K562 (cell line): ENCODE data around the gene MEX3D. TPM values are rescaled to one million over a fixed set of nuclear protein-coding genes. Genes with fewer than 3 reads are reported as not detected.

Experiments used
- CEBPG ChIP-seq, 3 experiments: fragments of 200-800 bp in 1 of 3; sonication (Bioruptor generic) in 1 of 3; sonication (generic) in 1 of 3; formaldehyde crosslinking in 1 of 3; IDR thresholded peaks in 2 of 3; conservative IDR thresholded peaks in 1 of 3; 2 replicates each; pipeline versions ENCODE4 v1.6.1 to v1.8.0; 2016 to 2022; ENCODE audit warnings: missing compliant biosample characterization in 2 of 3, missing genetic modification characterization in 2 of 3, mild to moderate bottlenecking in 1 of 3, missing genetic modification reagents in 1 of 3
- OTX1 ChIP-seq: fragments of 450-650 bp; formaldehyde crosslinking; IDR thresholded peaks from 2 replicates; pipeline ENCODE4 v1.4.0; 2022; ENCODE audit warnings: mild to moderate bottlenecking
- POLR2H ChIP-seq: IDR thresholded peaks from 2 replicates; pipeline ENCODE4 v1.6.1; 2016; ENCODE audit warnings: missing genetic modification characterization, low read depth, mild to moderate bottlenecking, control low read depth, missing compliant biosample characterization, moderate library complexity
- ZNF57 ChIP-seq: fragments of 450-650 bp; formaldehyde crosslinking; IDR thresholded peaks from 2 replicates; pipeline ENCODE4 v1.4.0; 2020; ENCODE audit warnings: mild to moderate bottlenecking, moderate library complexity
- ZNF79 ChIP-seq: fragments of 250-450 bp; sonication (Bioruptor Pico); IDR thresholded peaks from 2 replicates; pipeline ENCODE4 v1.4.0; 2020; ENCODE audit warnings: low read depth, mild to moderate bottlenecking, moderate library complexity
- polyA plus RNA-seq, 8 experiments: library from polyadenylated mRNA; depleted of rRNA in 4 of 8; stranded (reverse) in 5 of 8; unstranded in 3 of 8; fragments of >200 nt; fragmentation: Nextera tagmentation in 2 of 8; fragmentation: Illumina TruSeq in 1 of 8; extraction: Ambion mirVana in 2 of 8; extraction: Trizol in 1 of 8; gene quantifications; 2 replicates each; pipeline versions ENCODE4 v1.2.1 to v1.2.3, GENCODE V29; 2011 to 2014; ENCODE audit warnings: inconsistent platforms in 1 of 8, missing spikeins in 1 of 8
- total RNA-seq, 7 experiments: library from RNA; depleted of rRNA in 6 of 7; stranded (reverse); fragments of >200 nt in 6 of 7; fragmentation: Illumina TruSeq in 2 of 7; extraction: Trizol in 2 of 7; gene quantifications; 2 replicates each; pipeline versions ENCODE4 v1.2.1 to v1.2.3, GENCODE V29; 2011 to 2021; ENCODE audit warnings: low replicate concordance in 1 of 7
- TF ChIP-seq, protein P1 (sequence below), 2 experiments: fragments of 450-650 bp in 1 of 2; sonication (generic) in 1 of 2; formaldehyde crosslinking in 1 of 2; IDR thresholded peaks; 2 replicates each; pipeline versions ENCODE4 v1.7.1 to v1.9.0; 2016 to 2022; ENCODE audit warnings: inconsistent platforms in 1 of 2, mild to moderate bottlenecking in 1 of 2, missing genetic modification reagents in 1 of 2
- TF ChIP-seq, protein P2 (sequence below): fragments of 450-650 bp; formaldehyde crosslinking; IDR thresholded peaks from 2 replicates; pipeline ENCODE4 v1.4.0; 2020; ENCODE audit warnings: mild to moderate bottlenecking, moderate library complexity
- TF ChIP-seq, protein P3 (sequence below), 2 experiments: fragments of 450-650 bp; IDR thresholded peaks; 2 replicates each; pipeline ENCODE4 v1.6.1; 2016
- TF ChIP-seq, protein P4 (sequence below): fragments of 250-450 bp; sonication (Bioruptor Pico); IDR thresholded peaks from 2 replicates; pipeline ENCODE4 v1.5.0; 2021; ENCODE audit warnings: mild to moderate bottlenecking, moderate library complexity

The MEX3D gene
- total and polyA plus RNA-seq, 9 of the 15 experiments (the other 6 are each of a cell fraction or from before 2014, with no cell fraction given): 1.7 to 39.3 (median 5.7) TPM

DNA sequence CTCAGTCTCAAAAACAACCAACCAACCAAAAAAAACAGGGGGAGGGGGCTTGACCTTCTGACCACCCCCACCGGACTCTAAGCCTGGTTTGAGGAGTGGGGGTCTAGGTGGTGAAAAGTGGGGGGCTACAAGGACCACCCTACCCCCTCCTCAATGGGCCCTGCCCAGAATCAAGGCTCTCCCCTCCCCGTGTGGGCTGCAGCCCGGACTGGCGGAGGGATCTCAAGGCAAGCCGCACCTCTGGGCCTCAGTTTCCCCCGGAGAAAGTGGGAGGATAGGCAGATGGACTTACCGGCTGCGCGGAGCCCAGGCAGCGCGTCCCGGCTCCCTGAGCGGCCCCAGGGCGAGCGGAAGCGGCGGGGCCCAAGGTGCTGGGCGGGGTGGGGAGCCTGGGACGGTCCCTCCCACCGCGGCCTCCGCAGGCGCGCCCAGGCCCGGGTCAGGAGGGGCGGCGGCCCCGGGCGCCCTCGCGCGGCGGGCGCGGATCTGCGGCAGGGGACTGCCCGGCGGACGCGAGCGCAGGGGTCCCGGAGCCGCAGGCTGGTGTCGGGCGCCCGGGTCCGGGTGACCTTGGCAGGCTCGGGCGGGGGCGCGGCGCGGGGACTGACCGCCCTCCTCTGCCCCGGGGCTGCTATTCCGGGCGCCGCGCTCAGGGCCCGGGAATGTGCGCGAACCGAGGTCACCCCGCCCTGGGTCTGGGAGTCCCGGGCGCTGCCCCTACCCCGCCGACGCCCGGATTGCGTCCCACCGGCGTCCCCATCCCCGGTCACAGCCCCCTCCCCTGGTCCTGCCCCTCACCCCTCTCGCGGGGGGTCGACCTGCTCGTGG lies 55.2 kb downstream of the MEX3D start, which contains the start of gene ADAMTSL5 (continued):
- TF ChIP-seq, protein P1, sequence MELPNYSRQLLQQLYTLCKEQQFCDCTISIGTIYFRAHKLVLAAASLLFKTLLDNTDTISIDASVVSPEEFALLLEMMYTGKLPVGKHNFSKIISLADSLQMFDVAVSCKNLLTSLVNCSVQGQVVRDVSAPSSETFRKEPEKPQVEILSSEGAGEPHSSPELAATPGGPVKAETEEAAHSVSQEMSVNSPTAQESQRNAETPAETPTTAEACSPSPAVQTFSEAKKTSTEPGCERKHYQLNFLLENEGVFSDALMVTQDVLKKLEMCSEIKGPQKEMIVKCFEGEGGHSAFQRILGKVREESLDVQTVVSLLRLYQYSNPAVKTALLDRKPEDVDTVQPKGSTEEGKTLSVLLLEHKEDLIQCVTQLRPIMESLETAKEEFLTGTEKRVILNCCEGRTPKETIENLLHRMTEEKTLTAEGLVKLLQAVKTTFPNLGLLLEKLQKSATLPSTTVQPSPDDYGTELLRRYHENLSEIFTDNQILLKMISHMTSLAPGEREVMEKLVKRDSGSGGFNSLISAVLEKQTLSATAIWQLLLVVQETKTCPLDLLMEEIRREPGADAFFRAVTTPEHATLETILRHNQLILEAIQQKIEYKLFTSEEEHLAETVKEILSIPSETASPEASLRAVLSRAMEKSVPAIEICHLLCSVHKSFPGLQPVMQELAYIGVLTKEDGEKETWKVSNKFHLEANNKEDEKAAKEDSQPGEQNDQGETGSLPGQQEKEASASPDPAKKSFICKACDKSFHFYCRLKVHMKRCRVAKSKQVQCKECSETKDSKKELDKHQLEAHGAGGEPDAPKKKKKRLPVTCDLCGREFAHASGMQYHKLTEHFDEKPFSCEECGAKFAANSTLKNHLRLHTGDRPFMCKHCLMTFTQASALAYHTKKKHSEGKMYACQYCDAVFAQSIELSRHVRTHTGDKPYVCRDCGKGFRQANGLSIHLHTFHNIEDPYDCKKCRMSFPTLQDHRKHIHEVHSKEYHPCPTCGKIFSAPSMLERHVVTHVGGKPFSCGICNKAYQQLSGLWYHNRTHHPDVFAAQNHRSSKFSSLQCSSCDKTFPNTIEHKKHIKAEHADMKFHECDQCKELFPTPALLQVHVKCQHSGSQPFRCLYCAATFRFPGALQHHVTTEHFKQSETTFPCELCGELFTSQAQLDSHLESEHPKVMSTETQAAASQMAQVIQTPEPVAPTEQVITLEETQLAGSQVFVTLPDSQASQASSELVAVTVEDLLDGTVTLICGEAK (IDR thresholded peaks at IDR 0.05): 0 out of 2 replicates have a peak, but pooled peaks have one; percentile 42
- TF ChIP-seq, protein P1 (CRISPR knock-in tag; IDR thresholded peaks at IDR 0.05): no peak
- no peak for TF ChIP-seq OTX1
- TF ChIP-seq, protein P2, sequence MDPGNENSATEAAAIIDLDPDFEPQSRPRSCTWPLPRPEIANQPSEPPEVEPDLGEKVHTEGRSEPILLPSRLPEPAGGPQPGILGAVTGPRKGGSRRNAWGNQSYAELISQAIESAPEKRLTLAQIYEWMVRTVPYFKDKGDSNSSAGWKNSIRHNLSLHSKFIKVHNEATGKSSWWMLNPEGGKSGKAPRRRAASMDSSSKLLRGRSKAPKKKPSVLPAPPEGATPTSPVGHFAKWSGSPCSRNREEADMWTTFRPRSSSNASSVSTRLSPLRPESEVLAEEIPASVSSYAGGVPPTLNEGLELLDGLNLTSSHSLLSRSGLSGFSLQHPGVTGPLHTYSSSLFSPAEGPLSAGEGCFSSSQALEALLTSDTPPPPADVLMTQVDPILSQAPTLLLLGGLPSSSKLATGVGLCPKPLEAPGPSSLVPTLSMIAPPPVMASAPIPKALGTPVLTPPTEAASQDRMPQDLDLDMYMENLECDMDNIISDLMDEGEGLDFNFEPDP: no peak
- TF ChIP-seq POLR2H: no peak
- TF ChIP-seq, protein P3, sequence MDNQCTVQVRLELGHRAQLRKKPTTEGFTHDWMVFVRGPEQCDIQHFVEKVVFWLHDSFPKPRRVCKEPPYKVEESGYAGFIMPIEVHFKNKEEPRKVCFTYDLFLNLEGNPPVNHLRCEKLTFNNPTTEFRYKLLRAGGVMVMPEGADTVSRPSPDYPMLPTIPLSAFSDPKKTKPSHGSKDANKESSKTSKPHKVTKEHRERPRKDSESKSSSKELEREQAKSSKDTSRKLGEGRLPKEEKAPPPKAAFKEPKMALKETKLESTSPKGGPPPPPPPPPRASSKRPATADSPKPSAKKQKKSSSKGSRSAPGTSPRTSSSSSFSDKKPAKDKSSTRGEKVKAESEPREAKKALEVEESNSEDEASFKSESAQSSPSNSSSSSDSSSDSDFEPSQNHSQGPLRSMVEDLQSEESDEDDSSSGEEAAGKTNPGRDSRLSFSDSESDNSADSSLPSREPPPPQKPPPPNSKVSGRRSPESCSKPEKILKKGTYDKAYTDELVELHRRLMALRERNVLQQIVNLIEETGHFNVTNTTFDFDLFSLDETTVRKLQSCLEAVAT (IDR thresholded peaks at IDR 0.05): no peak
- no peak for TF ChIP-seq ZNF57 (CRISPR knock-in tag)
- no peak for TF ChIP-seq ZNF79 (CRISPR knock-in tag)
- no peak for TF ChIP-seq CEBPG (CRISPR knock-in tag; IDR thresholded peaks at IDR 0.05)
- TF ChIP-seq CEBPG (tag; conservative IDR thresholded peaks at IDR 0.05 in 1 of 2, IDR thresholded peaks at IDR 0.05 in 1 of 2): no peak
- TF ChIP-seq, protein P4, sequence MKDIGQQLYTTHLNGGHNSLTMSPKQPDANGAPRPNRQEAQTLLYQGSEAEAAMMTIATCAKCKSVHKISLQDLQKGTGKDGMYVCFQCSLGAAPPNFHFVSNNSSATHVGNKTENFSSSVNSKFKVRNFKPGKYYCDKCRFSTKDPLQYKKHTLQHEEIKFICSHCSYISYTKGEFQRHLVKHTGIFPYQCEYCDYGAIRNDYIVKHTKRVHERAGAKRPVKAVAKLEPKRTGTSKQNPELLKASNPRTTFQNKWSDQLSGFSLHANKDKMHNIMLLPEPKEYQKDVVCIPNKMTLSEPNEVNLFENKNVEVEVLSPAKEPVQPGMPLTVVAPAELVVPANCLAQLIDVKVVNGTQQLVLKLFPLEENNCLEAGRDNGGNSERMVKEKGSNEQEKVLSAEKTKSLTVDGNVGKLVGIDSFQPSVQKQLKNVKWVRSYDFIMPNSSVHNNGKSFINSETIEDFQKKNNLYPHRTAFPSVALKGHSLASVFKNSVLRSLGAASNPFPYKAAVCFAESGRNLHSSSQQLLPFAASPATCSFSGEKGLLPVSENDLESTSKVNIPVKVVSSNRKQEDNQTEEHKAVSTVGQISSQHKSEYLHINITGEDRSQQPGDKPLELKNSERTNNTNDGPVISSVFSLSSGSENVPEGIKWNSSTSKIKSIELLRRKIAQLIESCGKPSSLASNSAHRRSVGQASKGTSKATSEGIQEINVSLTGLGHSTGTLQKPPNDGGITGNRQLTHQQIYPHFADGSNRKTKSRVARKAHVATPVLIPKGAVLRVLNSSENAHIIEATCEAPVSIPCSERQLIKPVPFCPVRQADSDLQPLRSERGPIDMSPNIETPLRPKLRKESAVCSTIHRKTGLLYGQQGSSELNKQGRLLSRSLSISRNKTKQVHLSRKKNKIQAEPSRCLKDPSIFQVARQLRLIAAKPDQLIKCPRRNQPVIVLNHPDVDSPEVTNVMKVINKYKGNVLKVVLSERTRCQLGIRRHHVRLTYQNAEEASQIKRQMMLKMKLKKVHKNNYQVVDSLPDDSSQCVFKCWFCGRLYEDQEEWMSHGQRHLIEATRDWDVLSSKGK: no peak
